SK-N-SH (cell line): Measurements from ENCODE around the gene TRABD2A.

Source experiments
- EP300 ChIP-seq, 2 experiments: IDR thresholded peaks; 2 replicates each; pipeline versions ENCODE4 v1.4.0 to v1.6.1; 2012; ENCODE audit warnings: borderline replicate concordance in 1 of 2, low read depth in 1 of 2, low read length in 1 of 2
- EZH2phosphoT487 ChIP-seq: fragments of 200-600 bp; sonication (generic); IDR thresholded peaks from 2 replicates; pipeline ENCODE4 v1.6.1; 2017; ENCODE audit warnings: low read depth, mixed run types, mild to moderate bottlenecking, antibody characterized with exemption, moderate library complexity, borderline replicate concordance
- NFIC ChIP-seq: IDR thresholded peaks from 2 replicates; pipeline ENCODE4 v1.4.0; 2012; ENCODE audit warnings: borderline replicate concordance
- TEAD4 ChIP-seq: IDR thresholded peaks from 2 replicates; pipeline ENCODE4 v1.4.0; 2012; ENCODE audit warnings: mild to moderate bottlenecking, borderline replicate concordance; ENCODE audit not compliant: insufficient read depth
- TF ChIP-seq, protein P1 (sequence below): IDR thresholded peaks from 2 replicates; pipeline ENCODE4 v1.4.0; 2012; ENCODE audit warnings: low read depth
- TF ChIP-seq, protein P2 (sequence below): fragments of 150-350 bp; IDR thresholded peaks from 2 replicates; pipeline ENCODE4 v1.6.1; 2017; ENCODE audit warnings: antibody characterized with exemption, low read length, low read depth, borderline replicate concordance
- TF ChIP-seq, protein P3 (sequence below): fragments of 200-600 bp; sonication (generic); IDR thresholded peaks from 2 replicates; pipeline ENCODE4 v1.6.1; 2017; ENCODE audit warnings: antibody characterized with exemption, mild to moderate bottlenecking, moderate library complexity

DNA sequence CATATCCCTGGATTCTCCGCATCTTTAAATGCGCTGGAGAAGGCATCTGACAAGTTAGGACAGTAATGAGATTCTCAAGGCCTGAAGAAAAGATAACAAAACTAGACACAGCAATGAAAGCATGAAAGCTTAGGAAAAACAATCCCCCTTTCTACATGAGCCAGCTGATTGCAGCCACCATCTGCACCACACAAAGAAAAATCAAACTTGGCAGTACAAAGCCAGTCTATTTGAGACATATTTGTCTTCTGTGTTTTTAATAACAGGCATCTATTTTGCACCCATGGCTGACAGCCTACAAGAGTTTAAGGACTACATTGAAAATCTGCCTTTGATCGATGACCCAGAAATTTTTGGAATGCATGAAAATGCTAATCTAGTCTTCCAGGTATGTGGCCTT lies 83.6 kb downstream of the TRABD2A start:
- TF ChIP-seq, protein P1, sequence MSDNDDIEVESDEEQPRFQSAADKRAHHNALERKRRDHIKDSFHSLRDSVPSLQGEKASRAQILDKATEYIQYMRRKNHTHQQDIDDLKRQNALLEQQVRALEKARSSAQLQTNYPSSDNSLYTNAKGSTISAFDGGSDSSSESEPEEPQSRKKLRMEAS = no peak
- TF ChIP-seq NFIC (no peak), TEAD4 (no peak), EZH2phosphoT487 (no peak), EP300 (IDR thresholded peaks at IDR 0.05; ENCODE audit: borderline replicate concordance in 1 of 2, low read depth in 1 of 2, low read length in 1 of 2) (no peak)
- TF ChIP-seq, protein P2, sequence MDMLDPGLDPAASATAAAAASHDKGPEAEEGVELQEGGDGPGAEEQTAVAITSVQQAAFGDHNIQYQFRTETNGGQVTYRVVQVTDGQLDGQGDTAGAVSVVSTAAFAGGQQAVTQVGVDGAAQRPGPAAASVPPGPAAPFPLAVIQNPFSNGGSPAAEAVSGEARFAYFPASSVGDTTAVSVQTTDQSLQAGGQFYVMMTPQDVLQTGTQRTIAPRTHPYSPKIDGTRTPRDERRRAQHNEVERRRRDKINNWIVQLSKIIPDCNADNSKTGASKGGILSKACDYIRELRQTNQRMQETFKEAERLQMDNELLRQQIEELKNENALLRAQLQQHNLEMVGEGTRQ = no peak
- TF ChIP-seq, protein P3, sequence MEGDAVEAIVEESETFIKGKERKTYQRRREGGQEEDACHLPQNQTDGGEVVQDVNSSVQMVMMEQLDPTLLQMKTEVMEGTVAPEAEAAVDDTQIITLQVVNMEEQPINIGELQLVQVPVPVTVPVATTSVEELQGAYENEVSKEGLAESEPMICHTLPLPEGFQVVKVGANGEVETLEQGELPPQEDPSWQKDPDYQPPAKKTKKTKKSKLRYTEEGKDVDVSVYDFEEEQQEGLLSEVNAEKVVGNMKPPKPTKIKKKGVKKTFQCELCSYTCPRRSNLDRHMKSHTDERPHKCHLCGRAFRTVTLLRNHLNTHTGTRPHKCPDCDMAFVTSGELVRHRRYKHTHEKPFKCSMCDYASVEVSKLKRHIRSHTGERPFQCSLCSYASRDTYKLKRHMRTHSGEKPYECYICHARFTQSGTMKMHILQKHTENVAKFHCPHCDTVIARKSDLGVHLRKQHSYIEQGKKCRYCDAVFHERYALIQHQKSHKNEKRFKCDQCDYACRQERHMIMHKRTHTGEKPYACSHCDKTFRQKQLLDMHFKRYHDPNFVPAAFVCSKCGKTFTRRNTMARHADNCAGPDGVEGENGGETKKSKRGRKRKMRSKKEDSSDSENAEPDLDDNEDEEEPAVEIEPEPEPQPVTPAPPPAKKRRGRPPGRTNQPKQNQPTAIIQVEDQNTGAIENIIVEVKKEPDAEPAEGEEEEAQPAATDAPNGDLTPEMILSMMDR = no peak
